GM18508 (cell line): Measurements from ENCODE around the gene IFI6.
"Not testable (repeated sequence)": the region's sequence is repeated elsewhere in the genome, so short reads cannot be mapped to it uniquely, and the experiment has no call there.

Experiments used
- ATAC-seq: cut with Tn5 transposase; IDR thresholded peaks from one replicate; pipeline ENCODE4 v1.9.1; 2021; ENCODE audit warnings: moderate number of reproducible peaks; ENCODE audit not compliant: insufficient read depth, unreplicated experiment

The IFI6 gene

GRCh38 chr1:27632387-27633297, 39.4 kb downstream of the IFI6 start:
- ATAC-seq = no peak

DNA sequence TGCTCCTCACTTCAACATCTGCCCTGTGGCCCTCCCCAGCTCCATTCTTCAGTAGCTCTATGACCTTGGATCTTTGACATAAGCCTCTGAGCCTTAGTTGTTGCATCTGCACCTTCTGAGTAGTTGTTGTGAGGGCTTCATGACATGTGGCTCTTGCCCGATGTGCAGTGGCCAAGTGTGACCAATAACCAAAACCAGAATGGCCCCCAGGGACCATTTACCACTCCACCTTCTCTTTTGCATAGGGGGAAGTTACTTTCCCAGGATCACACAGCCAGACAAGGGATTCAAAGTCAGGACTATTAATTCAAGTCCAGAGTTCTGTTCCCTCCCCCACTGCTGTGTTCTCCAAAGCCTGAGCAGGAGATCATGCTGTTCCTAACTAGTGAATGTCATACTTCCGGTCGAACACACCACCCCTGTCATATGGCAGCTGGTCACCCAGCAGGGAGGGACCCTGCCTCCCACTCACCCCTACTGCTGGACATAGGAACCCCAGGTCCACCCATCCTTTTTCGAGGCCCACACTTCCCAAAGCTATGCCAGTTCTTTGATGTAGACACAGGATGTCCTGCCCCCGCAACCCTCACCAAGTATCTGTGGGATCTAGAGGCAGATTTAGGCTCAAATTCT, 41.0 kb downstream of the IFI6 start:
- no peak for ATAC-seq

DNA sequence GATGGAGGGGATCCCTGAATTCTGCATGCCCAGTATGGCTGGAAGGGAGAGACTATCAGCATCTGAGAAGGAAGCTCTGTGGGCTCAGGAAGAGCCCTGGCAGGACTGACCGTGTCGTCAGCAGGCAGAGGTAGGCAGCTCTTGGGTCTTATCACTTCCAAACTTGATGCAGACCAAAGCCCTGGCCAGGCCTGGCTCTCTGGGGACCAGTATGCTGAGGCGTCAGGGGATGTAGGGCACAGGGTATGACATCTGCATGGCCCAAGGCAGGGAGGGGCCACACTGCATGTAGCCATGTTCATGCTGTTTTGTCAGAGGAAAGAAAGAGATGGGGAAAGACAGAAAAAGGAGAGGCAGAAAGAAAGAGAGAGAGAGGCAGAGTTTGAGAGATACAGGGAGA, 43.3 kb downstream of the IFI6 start:
- no peak for ATAC-seq

DNA sequence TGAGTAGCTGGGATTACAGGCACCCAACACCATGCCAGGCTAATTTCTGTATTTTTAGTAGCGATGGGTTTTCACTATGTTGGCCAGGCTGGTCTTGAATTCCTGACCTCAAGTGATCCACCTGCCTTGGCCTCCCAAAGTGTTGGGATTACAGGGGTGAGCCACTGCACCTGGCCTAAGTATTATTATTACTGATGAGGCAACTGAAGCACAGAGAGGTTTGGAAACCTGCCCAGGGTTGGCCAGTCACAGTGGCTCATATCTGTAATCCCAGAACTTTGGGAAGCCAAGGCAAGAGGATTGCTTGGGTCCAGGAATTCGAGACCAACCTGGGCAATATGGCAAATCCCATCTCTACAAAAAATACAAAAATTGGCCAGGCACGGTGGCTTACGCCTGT, 44.3 kb downstream of the IFI6 start:
- ATAC-seq = not testable (repeated sequence)

GRCh38 chr1:27627061-27627460, 44.9 kb downstream of the IFI6 start:
- ATAC-seq = no peak

- ATAC-seq = no peak
Measured at GRCh38 chr1:27626031-27626935, 45.7 kb downstream of the IFI6 start.

GRCh38 chr1:27624467-27625178, 47.4 kb downstream of the IFI6 start:
- ATAC-seq = no peak

- no peak for ATAC-seq
Measured at GRCh38 chr1:27623327-27624212, 48.4 kb downstream of the IFI6 start.

DNA sequence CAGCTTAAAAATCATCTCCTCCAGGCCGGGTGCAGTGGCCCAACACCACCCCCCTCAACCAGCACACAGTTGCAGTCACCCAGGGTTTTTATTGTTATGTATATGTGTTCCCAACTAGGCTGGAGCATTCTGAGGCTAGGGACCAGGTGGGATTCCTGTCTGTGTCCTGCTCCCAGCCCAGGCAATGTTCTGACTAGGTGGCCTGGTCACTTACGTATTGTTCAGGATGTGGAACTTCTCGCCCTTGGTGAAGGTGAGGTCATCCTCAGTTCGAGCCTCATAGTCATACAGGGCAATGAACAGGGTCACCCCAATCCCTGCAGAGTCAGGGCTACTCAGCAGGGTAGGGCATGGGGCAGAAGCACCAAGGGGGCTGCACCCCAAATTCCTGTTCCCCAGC, 49.2 kb downstream of the IFI6 start:
- no peak for ATAC-seq

GRCh38 chr1:27621051-27621920, 50.7 kb downstream of the IFI6 start:
- no peak for ATAC-seq

- not testable (repeated sequence) for ATAC-seq
Measured at GRCh38 chr1:27619782-27620438, 52.1 kb downstream of the IFI6 start.

DNA sequence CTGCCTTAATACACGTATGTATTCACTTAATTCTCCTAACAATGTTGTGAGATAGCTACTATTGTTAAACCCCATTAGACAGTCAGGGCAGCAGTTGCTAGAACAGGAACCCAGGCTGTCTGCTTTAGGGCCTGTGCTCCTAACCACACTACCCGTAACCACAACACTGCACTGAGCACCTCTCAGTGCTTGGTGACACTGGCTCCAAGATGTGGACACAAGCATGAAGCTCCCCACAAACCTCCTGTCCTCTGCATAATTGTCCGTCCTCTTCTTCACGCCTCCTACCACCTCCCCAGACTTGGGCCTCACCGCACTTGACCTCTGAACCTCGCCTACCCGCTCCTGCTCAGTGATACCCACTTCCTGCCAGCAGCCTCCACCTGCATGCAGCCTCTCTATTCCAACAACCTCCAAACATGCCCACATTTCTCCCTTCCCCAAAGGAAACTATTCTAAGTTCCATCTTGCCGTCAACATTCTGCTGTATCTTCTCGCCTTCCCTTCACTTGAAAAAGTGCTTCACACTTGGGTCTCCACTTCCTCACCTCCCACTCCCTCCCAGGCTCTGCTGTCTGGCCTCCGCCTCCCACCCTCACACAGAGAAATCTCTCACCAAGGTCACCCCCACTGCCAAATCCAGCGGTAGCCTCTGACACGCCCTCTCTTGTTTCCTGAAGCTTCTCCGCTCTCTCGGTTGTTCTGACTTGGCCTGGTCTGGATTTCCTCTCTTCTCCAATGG, 53.5 kb downstream of the IFI6 start:
- ATAC-seq = no peak

GRCh38 chr1:27617420-27617819, 54.6 kb downstream of the IFI6 start:
- ATAC-seq = no peak

- ATAC-seq = no peak
Measured at GRCh38 chr1:27616441-27616840, 55.6 kb downstream of the IFI6 start.
